Gastrocnemius medialis (tissue), 4 donors: Measurements from ENCODE around the gene CLMN. TPM values are rescaled to one million over a fixed set of nuclear protein-coding genes. Genes with fewer than 3 reads are reported as not detected.

ENCODE experiments used
- ATAC-seq, 2 donors: fragments of 150-250 bp; one replicate each; pipeline ENCODE4 v1.9.1; 2016
- DNase-seq, 2 donors: peaks; one replicate each; pipeline ENCODE4 v3.0.0-alpha.2; 2019
- H3K27ac ChIP-seq, 4 donors: fragments of 200-600 bp; sonication (generic); 1 replicate in 1 of 4; 2 replicates in 3 of 4; pipeline ENCODE4 v1.5.1; 2016 to 2018; ENCODE audit warnings: mild to moderate bottlenecking in 2 of 4, moderate library complexity in 1 of 4
- H3K27me3 ChIP-seq, 3 donors: fragments of 200-600 bp; sonication (generic) in 2 of 3; 1 replicate in 1 of 3; 2 replicates in 2 of 3; pipeline versions ENCODE4 v1.5.1 to v1.6.0; 2016 to 2019; ENCODE audit warnings: mild to moderate bottlenecking in 1 of 3, moderate library complexity in 1 of 3
- H3K36me3 ChIP-seq, 2 donors: fragments of 200-600 bp; sonication (generic) in 1 of 2; one replicate each; pipeline ENCODE4 v1.5.1; 2017 to 2018
- H3K4me1 ChIP-seq, 2 donors: fragments of 200-600 bp; sonication (generic) in 1 of 2; one replicate each; pipeline ENCODE4 v1.5.1; 2016 to 2017; ENCODE audit warnings: mild to moderate bottlenecking in 2 of 2
- H3K4me3 ChIP-seq, 4 donors: fragments of 200-600 bp; sonication (generic) in 3 of 4; 1 replicate in 1 of 4; 2 replicates in 3 of 4; pipeline ENCODE4 v1.5.1; 2016 to 2019; ENCODE audit warnings: mild to moderate bottlenecking in 2 of 4
- H3K9me3 ChIP-seq, 3 donors: fragments of 200-600 bp; sonication (generic) in 2 of 3; 1 replicate in 1 of 3; 2 replicates in 2 of 3; pipeline ENCODE4 v1.5.1; 2016 to 2019
- CTCF ChIP-seq, 5 experiments: fragments of 450-650 bp in 3 of 5; fragments of 200-600 bp in 2 of 5; sonication (generic) in 2 of 5; IDR thresholded peaks in 4 of 5; conservative IDR thresholded peaks in 1 of 5; 1 replicate in 4 of 5; 2 replicates in 1 of 5; pipeline ENCODE4 v1.5.1; 2016 to 2019; ENCODE audit warnings: antibody characterized with exemption in 5 of 5, mild to moderate bottlenecking in 3 of 5, moderate library complexity in 3 of 5
- POLR2A ChIP-seq, 2 donors: fragments of 450-650 bp; IDR thresholded peaks; one replicate each; pipeline ENCODE4 v1.6.1; 2017; ENCODE audit warnings: antibody characterized with exemption in 2 of 2, mild to moderate bottlenecking in 2 of 2, moderate library complexity in 2 of 2
- in situ Hi-C, 4 donors: fragments of 200-750 bp; cut with MboI; loops; one replicate each; pipeline versions ENCODE4 v1.15.0 to v1.8.0; 2017; ENCODE audit warnings: low sequenced_read_pairs in 4 of 4
- intact Hi-C: fragments of 100-400 bp; cut with DNase I; formaldehyde crosslinking; loops from one replicate; pipeline ENCODE4 v1.15.1; 2023; ENCODE audit warnings: low total_unique reads
- total RNA-seq, 4 donors: library from RNA; depleted of rRNA; stranded (reverse); fragments of >200 nt; gene quantifications; one replicate each; pipeline versions ENCODE4 v1.1.0 to v1.2.3, GENCODE V29; 2016

Gene CLMN
- total RNA-seq, 4 donors from 2014 or later: 3.8 to 8.8 (median 5.8) TPM

- Histone ChIP-seq H3K27me3 (no peaks in the 10 kb centered on the region), H3K4me3 (no peak overlapping the region), H3K27ac (no peak overlapping the region), H3K36me3 (no peaks in the 10 kb centered on the region), H3K4me1 (peaks cover 48 to 65% of the 10 kb centered on the region in 2 donors), H3K9me3 (no peaks in the 10 kb centered on the region)
- intact Hi-C loops: loop anchor here (10.0 kb wide), 1 partner anchor 384 kb away; the partner anchor contains the start of gene GLRX5
- ATAC-seq: no peak
- DNase-seq: no peak
- TF ChIP-seq POLR2A (IDR thresholded peaks at IDR 0.05) (no peak), CTCF (IDR thresholded peaks at IDR 0.05 in 4 of 5, conservative IDR thresholded peaks at IDR 0.05 in 1 of 5) (no peak)
- in situ Hi-C loops: loop anchor here in 1 of 4 donors (25.0 kb wide), 1 partner anchor 386 kb away; the partner anchor contains the start of gene GLRX5
Observed at GRCh38 chr14:95150910-95151309, 168.8 kb downstream of the CLMN start.

DNA sequence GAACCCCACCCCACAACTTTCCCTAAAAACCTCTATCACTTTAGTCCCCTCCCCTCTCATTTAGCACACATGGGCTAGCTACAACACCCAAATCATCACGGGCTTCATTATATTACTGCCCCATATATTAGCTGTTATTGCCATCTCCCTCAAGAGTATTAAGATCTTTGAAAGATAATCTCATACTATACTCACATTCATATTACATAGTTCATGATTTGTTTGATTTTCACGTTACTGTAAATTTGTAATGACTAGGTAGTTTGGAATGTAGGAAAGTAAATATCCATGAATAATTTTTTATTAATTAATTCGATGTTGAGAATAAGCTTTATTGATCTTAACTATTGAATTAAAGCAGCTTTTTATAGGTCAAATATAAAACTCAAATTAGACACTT, 170.3 kb downstream of the CLMN start:
- in situ Hi-C loops: loop anchor here in 1 of 4 donors (25.0 kb wide), 1 partner anchor 388 kb away; the partner anchor contains the start of gene GLRX5
- Histone ChIP-seq H3K4me1 (peaks cover 34 to 51% of the 10 kb centered on the region in 2 donors), H3K27me3 (no peaks in the 10 kb centered on the region), H3K9me3 (peaks cover 0 to 8% (median 5%) of the 10 kb centered on the region in 3 donors), H3K27ac (peak overlapping the region in 1 of 4 donors; percentile 15), H3K4me3 (no peak overlapping the region), H3K36me3 (no peaks in the 10 kb centered on the region)
- no peak for TF ChIP-seq POLR2A (IDR thresholded peaks at IDR 0.05)
- no peak for TF ChIP-seq CTCF (IDR thresholded peaks at IDR 0.05 in 4 of 5, conservative IDR thresholded peaks at IDR 0.05 in 1 of 5)
- ATAC-seq (no peak), DNase-seq (no peak)
- intact Hi-C loops: no loop called here

- peaks cover 42 to 52% of the 10 kb centered on the region in 2 donors for H3K4me1 ChIP-seq
- in situ Hi-C loops: loop anchor here in 1 of 4 donors (25.0 kb wide), 1 partner anchor 390 kb away; the partner anchor contains the start of gene GLRX5
- no peak for ATAC-seq
Observed at GRCh38 chr14:95147597-95147996, 172.1 kb downstream of the CLMN start.

DNA sequence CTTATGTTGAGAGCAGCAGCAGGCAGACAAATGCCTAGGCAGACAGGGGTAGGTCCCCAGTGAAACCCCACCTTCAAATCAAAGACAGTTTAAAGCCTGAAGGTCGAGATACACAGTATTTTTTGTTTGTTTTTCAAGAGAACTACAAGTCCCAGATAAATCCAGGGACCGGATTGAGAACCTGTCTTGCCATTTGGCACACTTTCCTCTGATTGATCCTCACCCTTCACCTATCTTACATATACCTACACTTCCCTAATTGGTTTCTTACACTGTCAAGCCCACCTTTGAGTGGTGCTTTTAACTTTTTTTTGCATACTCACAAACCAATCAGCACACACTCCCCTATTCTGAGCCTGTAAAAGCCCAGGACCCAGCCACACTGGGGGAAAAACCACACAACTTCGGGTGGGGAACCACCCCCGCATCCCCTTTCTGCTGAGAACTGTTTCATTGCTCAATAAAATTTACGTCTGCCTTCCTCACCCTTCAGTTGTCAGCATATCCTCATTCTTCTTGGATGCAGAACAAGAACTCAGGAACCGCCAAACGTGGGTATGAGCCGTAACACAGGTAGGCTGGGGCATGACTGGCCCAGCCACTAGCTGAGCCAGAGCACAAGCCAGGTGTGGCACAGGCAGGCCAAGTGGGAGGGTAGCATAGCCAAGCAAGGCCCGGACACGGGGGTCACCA, 173.5 kb downstream of the CLMN start:
- no peak for ATAC-seq
- Histone ChIP-seq H3K4me1 (peaks cover 45 to 52% of the 10 kb centered on the region in 2 donors), H3K27ac (no peak overlapping the region), H3K36me3 (no peaks in the 10 kb centered on the region), H3K4me3 (no peak overlapping the region), H3K27me3 (no peaks in the 10 kb centered on the region), H3K9me3 (peaks cover 0 to 8% (median 5%) of the 10 kb centered on the region in 3 donors)
- TF ChIP-seq POLR2A (IDR thresholded peaks at IDR 0.05) (no peak), CTCF (IDR thresholded peaks at IDR 0.05 in 4 of 5, conservative IDR thresholded peaks at IDR 0.05 in 1 of 5) (no peak)
- in situ Hi-C loops (loop anchor here in 1 of 4 donors (25.0 kb wide), 1 partner anchor 391 kb away; the partner anchor contains the start of gene GLRX5), intact Hi-C loops (no loop called here)
- DNase-seq: no peak

More at GRCh38 chr14:95147597-95147996, 172.1 kb downstream of the CLMN start:
- peaks cover 0 to 8% (median 5%) of the 10 kb centered on the region in 3 donors for H3K9me3 ChIP-seq
- H3K36me3 ChIP-seq: no peaks in the 10 kb centered on the region
- DNase-seq: no peak
- H3K27ac ChIP-seq: no peak overlapping the region
- no peak for TF ChIP-seq CTCF (IDR thresholded peaks at IDR 0.05 in 4 of 5, conservative IDR thresholded peaks at IDR 0.05 in 1 of 5)
- no peak for TF ChIP-seq POLR2A (IDR thresholded peaks at IDR 0.05)
- H3K27me3 ChIP-seq: no peaks in the 10 kb centered on the region
- intact Hi-C loops: no loop called here
- H3K4me3 ChIP-seq: no peak overlapping the region
